Gastrocnemius medialis (tissue), 4 donors: ENCODE data around the gene VWA8.

Experiments
- POLR2A ChIP-seq, 2 donors: fragments of 450-650 bp; IDR thresholded peaks; one replicate each; pipeline ENCODE4 v1.6.1; 2017; ENCODE audit warnings: antibody characterized with exemption in 2 of 2, mild to moderate bottlenecking in 2 of 2, moderate library complexity in 2 of 2
- TF ChIP-seq, protein P1 (sequence below), 5 experiments: fragments of 450-650 bp in 3 of 5; fragments of 200-600 bp in 2 of 5; sonication (generic) in 2 of 5; IDR thresholded peaks in 4 of 5; conservative IDR thresholded peaks in 1 of 5; 1 replicate in 4 of 5; 2 replicates in 1 of 5; pipeline ENCODE4 v1.5.1; 2016 to 2019; ENCODE audit warnings: antibody characterized with exemption in 5 of 5, mild to moderate bottlenecking in 3 of 5, moderate library complexity in 3 of 5

DNA sequence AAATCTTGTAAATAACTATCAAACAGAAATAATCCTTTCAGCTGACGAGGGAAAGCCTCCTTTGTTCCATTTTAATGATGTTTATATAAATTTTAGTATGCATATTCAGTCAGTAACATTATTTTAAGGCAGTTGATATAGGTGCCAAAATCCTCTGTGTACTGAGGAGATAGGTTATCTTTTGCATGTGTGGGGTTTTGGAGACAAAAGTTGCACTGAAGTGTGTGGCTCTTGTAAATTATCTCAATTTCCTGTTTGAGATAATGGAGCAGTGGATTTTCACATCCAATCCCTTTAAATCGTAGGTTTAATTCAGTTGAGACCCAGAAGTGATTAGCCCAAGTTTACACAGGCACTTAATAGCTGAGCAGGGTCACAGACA is 396.9 kb downstream of the VWA8 start:
- no peak for TF ChIP-seq POLR2A (IDR thresholded peaks at IDR 0.05)
- TF ChIP-seq, protein P1, sequence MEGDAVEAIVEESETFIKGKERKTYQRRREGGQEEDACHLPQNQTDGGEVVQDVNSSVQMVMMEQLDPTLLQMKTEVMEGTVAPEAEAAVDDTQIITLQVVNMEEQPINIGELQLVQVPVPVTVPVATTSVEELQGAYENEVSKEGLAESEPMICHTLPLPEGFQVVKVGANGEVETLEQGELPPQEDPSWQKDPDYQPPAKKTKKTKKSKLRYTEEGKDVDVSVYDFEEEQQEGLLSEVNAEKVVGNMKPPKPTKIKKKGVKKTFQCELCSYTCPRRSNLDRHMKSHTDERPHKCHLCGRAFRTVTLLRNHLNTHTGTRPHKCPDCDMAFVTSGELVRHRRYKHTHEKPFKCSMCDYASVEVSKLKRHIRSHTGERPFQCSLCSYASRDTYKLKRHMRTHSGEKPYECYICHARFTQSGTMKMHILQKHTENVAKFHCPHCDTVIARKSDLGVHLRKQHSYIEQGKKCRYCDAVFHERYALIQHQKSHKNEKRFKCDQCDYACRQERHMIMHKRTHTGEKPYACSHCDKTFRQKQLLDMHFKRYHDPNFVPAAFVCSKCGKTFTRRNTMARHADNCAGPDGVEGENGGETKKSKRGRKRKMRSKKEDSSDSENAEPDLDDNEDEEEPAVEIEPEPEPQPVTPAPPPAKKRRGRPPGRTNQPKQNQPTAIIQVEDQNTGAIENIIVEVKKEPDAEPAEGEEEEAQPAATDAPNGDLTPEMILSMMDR (IDR thresholded peaks at IDR 0.05 in 4 of 5, conservative IDR thresholded peaks at IDR 0.05 in 1 of 5), result no peak
